DOHH2 (cell line): ENCODE results near the gene P2RY6.

ENCODE experiments used
- H3F3A ChIP-seq: fragments of 200-600 bp; sonication (generic), shearing (Covaris generic); 2 replicates; pipeline ENCODE4 v1.6.0; 2016; ENCODE audit warnings: antibody characterized with exemption, mild to moderate bottlenecking; ENCODE audit not compliant: control insufficient read depth, insufficient read depth
- H3K27ac ChIP-seq: fragments of 200-600 bp; sonication (generic); 2 replicates; pipeline ENCODE4 v1.5.1; 2014; ENCODE audit warnings: low read depth, mild to moderate bottlenecking, low read length, moderate library complexity
- H3K27me3 ChIP-seq: fragments of 200-600 bp; sonication (generic); 2 replicates; pipeline ENCODE4 v1.6.1; 2014; ENCODE audit warnings: mild to moderate bottlenecking, low read length, mixed read lengths; ENCODE audit not compliant: control insufficient read depth
- H3K36me3 ChIP-seq: fragments of 200-600 bp; sonication (generic); 2 replicates; pipeline ENCODE4 v1.6.1; 2014; ENCODE audit warnings: mild to moderate bottlenecking, low read length, moderate library complexity, mixed read lengths; ENCODE audit not compliant: control insufficient read depth
- H3K4me1 ChIP-seq: fragments of 200-600 bp; sonication (generic); 2 replicates; pipeline ENCODE4 v1.6.1; 2014; ENCODE audit warnings: mild to moderate bottlenecking, low read length, mixed read lengths; ENCODE audit not compliant: control insufficient read depth
- H3K4me2 ChIP-seq: fragments of 200-600 bp; sonication (generic); 2 replicates; pipeline ENCODE4 v1.6.0; 2014; ENCODE audit warnings: mild to moderate bottlenecking, low read length, moderate library complexity
- H3K4me3 ChIP-seq: fragments of 200-600 bp; sonication (generic); 2 replicates; pipeline ENCODE4 v1.5.1; 2014; ENCODE audit warnings: mild to moderate bottlenecking, low read length, mixed read lengths
- H3K79me2 ChIP-seq: fragments of 200-600 bp; sonication (generic); 2 replicates; pipeline ENCODE4 v1.6.1; 2014; ENCODE audit warnings: mild to moderate bottlenecking, low read length, mixed read lengths; ENCODE audit not compliant: control insufficient read depth
- H3K9me2 ChIP-seq: fragments of 200-600 bp; sonication (generic); replicated peaks from 2 replicates; pipeline ENCODE4 v1.6.1; 2014; ENCODE audit warnings: mild to moderate bottlenecking, low read length, mixed read lengths; ENCODE audit not compliant: control insufficient read depth
- H3K9me3 ChIP-seq: fragments of 200-600 bp; sonication (generic); 2 replicates; pipeline ENCODE4 v1.6.1; 2014; ENCODE audit warnings: antibody characterized with exemption, low read length, mixed read lengths; ENCODE audit not compliant: control insufficient read depth, insufficient read depth
- H4K20me1 ChIP-seq: fragments of 200-600 bp; sonication (generic); 2 replicates; pipeline ENCODE4 v1.6.0; 2014; ENCODE audit warnings: low read depth, mild to moderate bottlenecking, antibody characterized with exemption, low read length, moderate library complexity; ENCODE audit not compliant: control insufficient read depth, insufficient read depth
- CTCF ChIP-seq: fragments of 200-600 bp; sonication (generic); IDR thresholded peaks from one replicate; pipeline ENCODE4 v1.5.1; 2014; ENCODE audit warnings: antibody characterized with exemption, mild to moderate bottlenecking, low read depth, low read length; ENCODE audit not compliant: poor library complexity, severe bottlenecking
- EZH2phosphoT487 ChIP-seq: fragments of 200-600 bp; sonication (generic); IDR thresholded peaks from 2 replicates; pipeline ENCODE4 v1.6.1; 2017; ENCODE audit warnings: borderline replicate concordance, mild to moderate bottlenecking, antibody characterized with exemption, low read length, moderate library complexity, mixed read lengths

The P2RY6 gene

GRCh38 chr11:73330569-73331093 lies 58.5 kb downstream of the P2RY6 start:
- Histone ChIP-seq H3K9me3 (no peaks in the 10 kb centered on the region), H3K4me2 (no peak overlapping the region), H3F3A (0 out of 2 replicates have a peak, but pooled peaks cover 2% of the 10 kb centered on the region), H3K36me3 (no peaks in the 10 kb centered on the region), H3K27ac (no peak overlapping the region), H3K4me3 (no peak overlapping the region), H3K4me1 (peaks cover 10% of the 10 kb centered on the region), H3K9me2 (no peaks in the 10 kb centered on the region), H3K79me2 (no peaks in the 10 kb centered on the region), H4K20me1 (no peaks in the 10 kb centered on the region), H3K27me3 (no peaks in the 10 kb centered on the region)
- TF ChIP-seq EZH2phosphoT487 (no peak), CTCF (no peak)

GRCh38 chr11:73331138-73331916 lies 59.2 kb downstream of the P2RY6 start:
- H3K27ac ChIP-seq: no peak overlapping the region

GRCh38 chr11:73333173-73333572 lies 61.0 kb downstream of the P2RY6 start:
- Histone ChIP-seq H3K79me2 (no peaks in the 10 kb centered on the region), H3K4me1 (peaks cover 4% of the 10 kb centered on the region), H3K27ac (no peak overlapping the region), H3F3A (0 out of 2 replicates have a peak, but pooled peaks cover 2% of the 10 kb centered on the region), H3K9me3 (no peaks in the 10 kb centered on the region), H4K20me1 (no peaks in the 10 kb centered on the region), H3K4me2 (no peak overlapping the region), H3K27me3 (peaks cover 4% of the 10 kb centered on the region; the same call in 1 of the 2 replicates), H3K36me3 (no peaks in the 10 kb centered on the region), H3K4me3 (no peak overlapping the region), H3K9me2 (no peaks in the 10 kb centered on the region)
- TF ChIP-seq EZH2phosphoT487: no peak
- no peak for TF ChIP-seq CTCF

More at GRCh38 chr11:73331138-73331916, 59.2 kb downstream of the P2RY6 start:
- H3K4me2 ChIP-seq: no peak overlapping the region
- 0 out of 2 replicates have a peak, but pooled peaks cover 2% of the 10 kb centered on the region for H3F3A ChIP-seq
- no peaks in the 10 kb centered on the region for H3K79me2 ChIP-seq
- H3K4me3 ChIP-seq: no peak overlapping the region
- H4K20me1 ChIP-seq: no peaks in the 10 kb centered on the region
- H3K36me3 ChIP-seq: no peaks in the 10 kb centered on the region
- no peaks in the 10 kb centered on the region for H3K9me3 ChIP-seq
- TF ChIP-seq EZH2phosphoT487 (no peak), CTCF (no peak)
- no peaks in the 10 kb centered on the region; the same call in 1 of the 2 replicates for H3K27me3 ChIP-seq
- peaks cover 8% of the 10 kb centered on the region for H3K4me1 ChIP-seq
- no peaks in the 10 kb centered on the region for H3K9me2 ChIP-seq
